Ishikawa (cell line): ENCODE measurements around the gene PPP2R2C.

Experiments
- TEAD4 ChIP-seq: IDR thresholded peaks from 2 replicates; pipeline ENCODE4 v1.6.1; 2012
- TF ChIP-seq, protein P1 (sequence below): IDR thresholded peaks from 2 replicates; pipeline ENCODE4 v1.6.1; 2012

DNA sequence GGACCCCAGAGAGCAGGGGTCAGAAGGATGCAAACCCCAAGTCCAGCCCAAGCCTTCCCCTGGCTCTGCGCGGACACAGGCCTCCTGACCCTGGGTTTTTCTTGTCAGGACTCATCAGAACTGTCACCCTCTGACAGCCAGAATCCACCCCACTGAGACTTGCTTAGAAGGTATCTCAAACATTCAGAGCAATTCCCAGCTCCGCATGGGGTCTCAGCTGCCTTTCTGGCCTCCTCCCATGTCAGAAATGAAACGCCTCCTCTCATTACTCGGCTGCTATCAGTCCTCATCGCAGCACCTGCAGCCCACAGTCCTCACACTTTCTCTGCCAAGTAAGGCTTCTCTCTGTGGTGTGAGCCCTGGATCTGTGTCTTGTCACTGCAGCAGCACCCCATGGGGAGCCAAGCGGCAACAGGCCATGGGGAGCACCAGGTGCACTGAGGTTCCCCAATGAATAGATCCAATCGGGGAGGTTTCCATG, 105.0 kb downstream of the PPP2R2C start:
- TF ChIP-seq, protein P1, sequence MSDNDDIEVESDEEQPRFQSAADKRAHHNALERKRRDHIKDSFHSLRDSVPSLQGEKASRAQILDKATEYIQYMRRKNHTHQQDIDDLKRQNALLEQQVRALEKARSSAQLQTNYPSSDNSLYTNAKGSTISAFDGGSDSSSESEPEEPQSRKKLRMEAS, result no peak
- no peak for TF ChIP-seq TEAD4
